Panc1 (cell line): ENCODE data around the gene FILIP1. TPM values are rescaled to one million over a fixed set of nuclear protein-coding genes. Genes with fewer than 3 reads are reported as not detected.

ENCODE experiments used
- ATAC-seq: fragments of 200-7000 bp; cut with Tn5 transposase; 2 replicates; pipeline ENCODE4 v1.9.1; 2020; ENCODE audit warnings: mild to moderate bottlenecking, moderate library complexity
- BruUV-seq: library from RNA; stranded (reverse); fragments of 400-500 nt; replicated peaks from 2 replicates; lab custom pipeline; 2021; lab: Mats Ljungman, UMichigan
- CTCF ChIA-PET: fragments of 300-600 bp; sonication (Branson Sonifier 250); formaldehyde crosslinking; loops from one replicate; lab custom pipeline; 2022; ENCODE audit warnings: antibody characterized with exemption; lab: Charles Lee
- POLR2A ChIA-PET: fragments of 300-600 bp; sonication (Branson Sonifier 250); formaldehyde crosslinking; loops from one replicate; lab custom pipeline; 2022; ENCODE audit warnings: antibody characterized with exemption; lab: Charles Lee
- DNase-seq: peaks from one replicate; pipeline ENCODE4 v3.0.0-alpha.2; 2010; ENCODE audit warnings: low read depth, low spot score
- H3K27ac ChIP-seq: 2 replicates; pipeline ENCODE4 v1.5.1; 2011; ENCODE audit warnings: mild to moderate bottlenecking, low read length, inconsistent platforms
- H3K27me3 ChIP-seq: fragments of 200-500 bp; sonication (Bioruptor generic); 2 replicates; pipeline ENCODE4 v1.6.0; 2014; ENCODE audit warnings: low read length, inconsistent platforms; ENCODE audit not compliant: control insufficient read depth, insufficient read depth
- H3K36me3 ChIP-seq: fragments of 200-500 bp; sonication (Bioruptor generic); 2 replicates; pipeline ENCODE4 v1.5.1; 2014; ENCODE audit warnings: inconsistent platforms, mild to moderate bottlenecking, low read length, moderate library complexity; ENCODE audit not compliant: control insufficient read depth, insufficient read depth
- H3K4me1 ChIP-seq: 2 replicates; pipeline ENCODE4 v1.5.1; 2011; ENCODE audit warnings: inconsistent platforms, mild to moderate bottlenecking, low read length, moderate library complexity; ENCODE audit not compliant: control insufficient read depth, insufficient read depth
- H3K4me3 ChIP-seq, 2 experiments: 2 replicates each; pipeline ENCODE4 v1.5.1; 2011 to 2012; ENCODE audit warnings: low read depth in 2 of 2, low read length in 2 of 2, mild to moderate bottlenecking in 2 of 2, inconsistent platforms in 1 of 2, moderate library complexity in 1 of 2
- H3K9me3 ChIP-seq: fragments of 200-500 bp; sonication (Bioruptor generic); 2 replicates; pipeline ENCODE4 v1.5.1; 2014; ENCODE audit warnings: low read depth, mild to moderate bottlenecking, inconsistent platforms, low read length, moderate library complexity; ENCODE audit not compliant: control insufficient read depth, insufficient read depth
- CTCF ChIP-seq: fragments of 450-650 bp; IDR thresholded peaks from 2 replicates; pipeline ENCODE4 v1.5.1; 2017; ENCODE audit warnings: mild to moderate bottlenecking
- POLR2AphosphoS5 ChIP-seq: IDR thresholded peaks from 2 replicates; pipeline ENCODE4 v1.6.1; 2012; ENCODE audit warnings: mild to moderate bottlenecking, low read depth, low read length, moderate library complexity
- REST ChIP-seq, 2 experiments: IDR thresholded peaks; 2 replicates each; pipeline ENCODE4 v1.6.1; 2011 to 2012; ENCODE audit warnings: low read depth in 2 of 2, control low read depth in 1 of 2, low read length in 1 of 2, mild to moderate bottlenecking in 1 of 2, moderate library complexity in 1 of 2; ENCODE audit not compliant: insufficient read depth in 1 of 2
- SIN3A ChIP-seq: IDR thresholded peaks from 2 replicates; pipeline ENCODE4 v1.6.1; 2012; ENCODE audit warnings: low read depth, mild to moderate bottlenecking, low read length, moderate library complexity, borderline replicate concordance; ENCODE audit not compliant: insufficient read depth
- TCF7L2 ChIP-seq: IDR thresholded peaks from 2 replicates; pipeline ENCODE4 v1.6.1; 2011; ENCODE audit warnings: mild to moderate bottlenecking, low read depth, low read length, inconsistent platforms
- in situ Hi-C: cut with HindIII; loops from 2 replicates; pipeline ENCODE4 v1.10.0; 2016; ENCODE audit warnings: low sequenced_read_pairs, low pct_unique_long_range_greater_than_20kb
- intact Hi-C: fragments of 100-400 bp; cut with micrococcal nuclease; formaldehyde crosslinking; loops from one replicate; pipeline ENCODE4 v1.10.0; 2022; ENCODE audit not compliant: unreplicated experiment
- total RNA-seq: library from RNA; stranded (reverse); gene quantifications from one replicate; pipeline ENCODE4 v1.2.1, GENCODE V29; 2021; ENCODE audit not compliant: unreplicated experiment

Gene FILIP1
- total RNA-seq, 1 experiment from 2014 or later: 0.26 TPM

- no peak overlapping the region for H3K4me3 ChIP-seq
- no peaks in the 10 kb centered on the region for H3K4me1 ChIP-seq
- intact Hi-C loops: no loop called here
- TF ChIP-seq REST (IDR thresholded peaks at IDR 0.05; ENCODE audit: insufficient read depth in 1 of 2, low read depth in 2 of 2, low read length in 1 of 2) (no peak), POLR2AphosphoS5 (no peak), CTCF (no peak)
- no peak for DNase-seq
- no peaks in the 10 kb centered on the region for H3K9me3 ChIP-seq
- no peaks in the 10 kb centered on the region for H3K27me3 ChIP-seq
- no peak overlapping the region for H3K27ac ChIP-seq
- CTCF ChIA-PET: no interaction called here
- no TSS peak for BruUV-seq
- ATAC-seq: no peak
- in situ Hi-C loops: no loop called here
- H3K36me3 ChIP-seq: no peaks in the 10 kb centered on the region
- POLR2A ChIA-PET: no interaction called here
Observed at GRCh38 chr6:75377386-75377785, 116.2 kb downstream of the FILIP1 start.

GRCh38 chr6:75376347-75377024 is 117.1 kb downstream of the FILIP1 start:
- TF ChIP-seq SIN3A: no peak
- no peak for TF ChIP-seq CTCF
- no peak for TF ChIP-seq POLR2AphosphoS5
- TF ChIP-seq TCF7L2: no peak
- TF ChIP-seq REST (IDR thresholded peaks at IDR 0.05; ENCODE audit: insufficient read depth in 1 of 2, low read depth in 2 of 2, low read length in 1 of 2): no peak
- CTCF ChIA-PET: no interaction called here
- in situ Hi-C loops: no loop called here
- Histone ChIP-seq H3K9me3 (no peaks in the 10 kb centered on the region), H3K4me3 (no peak overlapping the region), H3K27ac (no peak overlapping the region), H3K36me3 (no peaks in the 10 kb centered on the region), H3K27me3 (no peaks in the 10 kb centered on the region), H3K4me1 (no peaks in the 10 kb centered on the region)
- ATAC-seq (no peak), DNase-seq (no peak)
- POLR2A ChIA-PET: interaction anchor here (0.5 kb wide), 1 partner anchor 8 kb away, joined by 11 read pairs; no protein-coding TSS in a partner anchor
- intact Hi-C loops: no loop called here
- BruUV-seq: no TSS peak
